Peyer's patch (tissue), 4 donors: ENCODE results near the gene SERPINB12. TPM values are rescaled to one million over a fixed set of nuclear protein-coding genes. Genes with fewer than 3 reads are reported as not detected.

Experiments
- DNase-seq, 3 donors: peaks; one replicate each; pipeline ENCODE4 v3.0.0-alpha.2; 2017 to 2019
- H3K27ac ChIP-seq, 4 donors: fragments of 200-600 bp; sonication (generic); one replicate each; pipeline ENCODE4 v1.5.1; 2016 to 2019
- H3K27me3 ChIP-seq, 2 donors: fragments of 200-600 bp; sonication (generic); one replicate each; pipeline ENCODE4 v1.5.1; 2019
- H3K36me3 ChIP-seq, 3 donors: fragments of 200-600 bp; sonication (generic); one replicate each; pipeline ENCODE4 v1.5.1; 2016 to 2019
- H3K4me1 ChIP-seq, 4 donors: fragments of 200-600 bp; sonication (generic); one replicate each; pipeline ENCODE4 v1.5.1; 2016 to 2019
- H3K4me3 ChIP-seq, 4 donors: fragments of 200-600 bp; sonication (generic); 1 replicate in 3 of 4; 2 replicates in 1 of 4; pipeline ENCODE4 v1.5.1; 2016 to 2019; ENCODE audit warnings: mild to moderate bottlenecking in 1 of 4
- H3K9me3 ChIP-seq, 4 donors: fragments of 200-600 bp; sonication (generic); one replicate each; pipeline ENCODE4 v1.5.1; 2016 to 2019; ENCODE audit warnings: mild to moderate bottlenecking in 1 of 4
- CTCF ChIP-seq, 6 experiments: fragments of 450-650 bp in 4 of 6; fragments of 200-600 bp in 2 of 6; sonication (generic) in 1 of 6; IDR thresholded peaks; one replicate each; pipeline ENCODE4 v1.5.1; 2017 to 2019; ENCODE audit warnings: antibody characterized with exemption in 6 of 6, mild to moderate bottlenecking in 3 of 6, moderate library complexity in 1 of 6
- POLR2A ChIP-seq, 2 donors: fragments of 450-650 bp; IDR thresholded peaks; one replicate each; pipeline ENCODE4 v1.5.1; 2017; ENCODE audit warnings: antibody characterized with exemption in 2 of 2, mild to moderate bottlenecking in 2 of 2, moderate library complexity in 2 of 2
- total RNA-seq, 4 donors: library from RNA; depleted of rRNA; stranded (reverse); fragments of >200 nt; gene quantifications; one replicate each; pipeline ENCODE4 v1.1.0, GENCODE V29; 2016

Gene SERPINB12
- total RNA-seq, 4 donors from 2014 or later = not detected

- no peak for DNase-seq
- Histone ChIP-seq H3K4me3 (no peak overlapping the region), H3K27me3 (no peaks in the 10 kb centered on the region), H3K4me1 (no peaks in the 10 kb centered on the region), H3K36me3 (no peaks in the 10 kb centered on the region), H3K9me3 (no peaks in the 10 kb centered on the region), H3K27ac (no peak overlapping the region)
- no peak for TF ChIP-seq POLR2A (IDR thresholded peaks at IDR 0.05)
- no peak for TF ChIP-seq CTCF (IDR thresholded peaks at IDR 0.05)
Observed at GRCh38 chr18:63603355-63603754, 61.2 kb downstream of the SERPINB12 start.

GRCh38 chr18:63603772-63604171 is 61.6 kb downstream of the SERPINB12 start:
- Histone ChIP-seq H3K9me3 (no peaks in the 10 kb centered on the region), H3K36me3 (no peaks in the 10 kb centered on the region), H3K27ac (no peak overlapping the region), H3K4me1 (no peaks in the 10 kb centered on the region), H3K27me3 (no peaks in the 10 kb centered on the region), H3K4me3 (no peak overlapping the region)
- DNase-seq = no peak
- TF ChIP-seq CTCF (IDR thresholded peaks at IDR 0.05) (no peak), POLR2A (IDR thresholded peaks at IDR 0.05) (no peak)

- DNase-seq = no peak
- no peak overlapping the region for H3K27ac ChIP-seq
- H3K27me3 ChIP-seq = no peaks in the 10 kb centered on the region
- no peaks in the 10 kb centered on the region for H3K4me1 ChIP-seq
- no peak overlapping the region for H3K4me3 ChIP-seq
- no peaks in the 10 kb centered on the region for H3K9me3 ChIP-seq
- TF ChIP-seq CTCF (IDR thresholded peaks at IDR 0.05) = no peak
- no peaks in the 10 kb centered on the region for H3K36me3 ChIP-seq
Observed at GRCh38 chr18:63604791-63605567, 62.8 kb downstream of the SERPINB12 start.

GRCh38 chr18:63606526-63606925 is 64.4 kb downstream of the SERPINB12 start:
- Histone ChIP-seq H3K9me3 (no peaks in the 10 kb centered on the region), H3K27me3 (no peaks in the 10 kb centered on the region), H3K27ac (no peak overlapping the region), H3K36me3 (no peaks in the 10 kb centered on the region), H3K4me3 (no peak overlapping the region), H3K4me1 (no peaks in the 10 kb centered on the region)
- TF ChIP-seq CTCF (IDR thresholded peaks at IDR 0.05) (no peak), POLR2A (IDR thresholded peaks at IDR 0.05) (no peak)
- DNase-seq = no peak

GRCh38 chr18:63613420-63613819 is 71.3 kb downstream of the SERPINB12 start:
- no peak for DNase-seq
- TF ChIP-seq POLR2A (IDR thresholded peaks at IDR 0.05) = no peak
- no peak for TF ChIP-seq CTCF (IDR thresholded peaks at IDR 0.05)
- Histone ChIP-seq H3K9me3 (no peaks in the 10 kb centered on the region), H3K36me3 (no peaks in the 10 kb centered on the region), H3K4me1 (no peaks in the 10 kb centered on the region), H3K4me3 (no peak overlapping the region), H3K27ac (no peak overlapping the region), H3K27me3 (no peaks in the 10 kb centered on the region)
